Neutrophil (primary cell): Measurements from ENCODE around the gene SPECC1L.
A peak's percentile ranks its signal among the peaks of the same experiment; 100 is the strongest.

Source experiments
- H3K27ac ChIP-seq: fragments of 200-600 bp; sonication (generic); 2 replicates; pipeline ENCODE4 v1.5.1; 2016; ENCODE audit warnings: mild to moderate bottlenecking, moderate library complexity
- H3K27me3 ChIP-seq: fragments of 200-600 bp; sonication (generic); 2 replicates; pipeline ENCODE4 v1.6.0; 2016; ENCODE audit warnings: mild to moderate bottlenecking
- H3K36me3 ChIP-seq: fragments of 200-600 bp; sonication (generic); 2 replicates; pipeline ENCODE4 v1.5.1; 2017
- H3K4me1 ChIP-seq, 2 experiments: fragments of 200-600 bp in 1 of 2; sonication (generic) in 1 of 2; 1 replicate in 1 of 2; 2 replicates in 1 of 2; pipeline versions ENCODE4 v1.5.1 to v1.6.1; 2013 to 2016; ENCODE audit warnings: low read depth in 1 of 2, low read length in 1 of 2, mild to moderate bottlenecking in 1 of 2, moderate library complexity in 1 of 2; ENCODE audit not compliant: control insufficient read depth in 1 of 2, insufficient read depth in 1 of 2
- H3K4me3 ChIP-seq, 2 experiments: fragments of 200-600 bp in 1 of 2; sonication (generic) in 1 of 2; 1 replicate in 1 of 2; 2 replicates in 1 of 2; pipeline ENCODE4 v1.5.1; 2013 to 2016; ENCODE audit warnings: low read depth in 1 of 2, low read length in 1 of 2, mild to moderate bottlenecking in 1 of 2, moderate library complexity in 1 of 2
- H3K9me3 ChIP-seq: fragments of 200-600 bp; sonication (generic); 2 replicates; pipeline ENCODE4 v1.5.1; 2016
- TF ChIP-seq, protein P1 (sequence below): fragments of 200-600 bp; sonication (generic); IDR thresholded peaks from 2 replicates; pipeline ENCODE4 v1.5.1; 2016; ENCODE audit warnings: antibody characterized with exemption

Gene SPECC1L

DNA sequence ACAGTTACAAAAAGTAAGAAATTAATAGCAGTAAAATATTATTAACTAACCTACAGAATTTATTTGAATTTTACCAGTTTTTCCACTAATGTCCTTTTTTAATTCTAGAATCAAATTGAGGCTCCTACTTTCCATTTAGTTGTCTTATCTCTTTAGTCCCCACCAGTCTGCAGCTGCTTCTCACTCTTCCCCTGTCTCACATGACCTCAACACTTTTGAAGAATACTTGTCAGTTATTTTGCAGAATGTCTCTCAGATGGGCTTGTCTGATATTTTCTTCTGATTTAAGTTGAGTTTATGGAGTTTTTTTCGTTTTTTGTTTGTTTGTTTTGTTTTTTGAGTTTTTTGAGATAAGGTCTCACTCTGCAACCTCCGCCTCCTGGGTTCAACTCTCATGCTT, 82.5 kb downstream of the SPECC1L start:
- no peaks in the 10 kb centered on the region for H3K9me3 ChIP-seq
- H3K27me3 ChIP-seq = no peaks in the 10 kb centered on the region
- TF ChIP-seq, protein P1, sequence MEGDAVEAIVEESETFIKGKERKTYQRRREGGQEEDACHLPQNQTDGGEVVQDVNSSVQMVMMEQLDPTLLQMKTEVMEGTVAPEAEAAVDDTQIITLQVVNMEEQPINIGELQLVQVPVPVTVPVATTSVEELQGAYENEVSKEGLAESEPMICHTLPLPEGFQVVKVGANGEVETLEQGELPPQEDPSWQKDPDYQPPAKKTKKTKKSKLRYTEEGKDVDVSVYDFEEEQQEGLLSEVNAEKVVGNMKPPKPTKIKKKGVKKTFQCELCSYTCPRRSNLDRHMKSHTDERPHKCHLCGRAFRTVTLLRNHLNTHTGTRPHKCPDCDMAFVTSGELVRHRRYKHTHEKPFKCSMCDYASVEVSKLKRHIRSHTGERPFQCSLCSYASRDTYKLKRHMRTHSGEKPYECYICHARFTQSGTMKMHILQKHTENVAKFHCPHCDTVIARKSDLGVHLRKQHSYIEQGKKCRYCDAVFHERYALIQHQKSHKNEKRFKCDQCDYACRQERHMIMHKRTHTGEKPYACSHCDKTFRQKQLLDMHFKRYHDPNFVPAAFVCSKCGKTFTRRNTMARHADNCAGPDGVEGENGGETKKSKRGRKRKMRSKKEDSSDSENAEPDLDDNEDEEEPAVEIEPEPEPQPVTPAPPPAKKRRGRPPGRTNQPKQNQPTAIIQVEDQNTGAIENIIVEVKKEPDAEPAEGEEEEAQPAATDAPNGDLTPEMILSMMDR = no peak
- no peak overlapping the region for H3K4me3 ChIP-seq
- H3K36me3 ChIP-seq = peaks cover 36% of the 10 kb centered on the region
- peaks cover 8 to 9% of the 10 kb centered on the region in 2 experiments for H3K4me1 ChIP-seq
- no peak overlapping the region for H3K27ac ChIP-seq

DNA sequence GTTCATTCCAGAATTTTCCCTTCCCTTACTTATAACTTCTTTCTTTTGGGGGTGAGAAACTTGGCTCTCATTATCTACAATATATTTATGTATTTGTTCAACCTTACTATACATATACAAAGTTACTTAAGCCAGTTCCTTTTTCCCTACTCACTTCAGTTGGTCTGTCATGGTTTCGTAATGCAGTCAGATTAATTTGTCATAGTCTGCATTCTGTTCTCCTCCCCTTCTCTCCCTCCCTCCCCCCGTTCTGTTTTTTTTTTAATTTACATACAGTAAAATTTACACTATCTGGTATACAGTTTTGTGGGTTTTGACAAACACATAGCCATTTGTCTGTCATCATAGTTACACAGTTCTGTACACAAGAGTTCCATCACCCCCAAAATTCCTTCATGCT, 84.9 kb downstream of the SPECC1L start:
- TF ChIP-seq, protein P1 = no peak
- H3K27me3 ChIP-seq = no peaks in the 10 kb centered on the region
- no peak overlapping the region for H3K4me3 ChIP-seq
- no peaks in the 10 kb centered on the region for H3K9me3 ChIP-seq
- H3K36me3 ChIP-seq = peaks cover 29% of the 10 kb centered on the region
- peak overlapping the region; percentile 59 for H3K27ac ChIP-seq
- H3K4me1 ChIP-seq = peaks cover 8 to 9% of the 10 kb centered on the region in 2 experiments

GRCh38 chr22:24357547-24357946, 86.9 kb downstream of the SPECC1L start:
- Histone ChIP-seq H3K27ac (no peak overlapping the region), H3K36me3 (peaks cover 23% of the 10 kb centered on the region)
- TF ChIP-seq, protein P1 = no peak

GRCh38 chr22:24358105-24358836, 87.6 kb downstream of the SPECC1L start:
- Histone ChIP-seq H3K36me3 (peaks cover 30% of the 10 kb centered on the region), H3K27ac (no peak overlapping the region), H3K9me3 (no peaks in the 10 kb centered on the region), H3K4me3 (no peak overlapping the region), H3K4me1 (peaks cover 8 to 9% of the 10 kb centered on the region in 2 experiments), H3K27me3 (no peaks in the 10 kb centered on the region)
- TF ChIP-seq, protein P1 = no peak

More at GRCh38 chr22:24357547-24357946, 86.9 kb downstream of the SPECC1L start:
- no peaks in the 10 kb centered on the region for H3K9me3 ChIP-seq
- H3K27me3 ChIP-seq = no peaks in the 10 kb centered on the region
- no peak overlapping the region for H3K4me3 ChIP-seq
- peaks cover 8 to 9% of the 10 kb centered on the region in 2 experiments for H3K4me1 ChIP-seq

DNA sequence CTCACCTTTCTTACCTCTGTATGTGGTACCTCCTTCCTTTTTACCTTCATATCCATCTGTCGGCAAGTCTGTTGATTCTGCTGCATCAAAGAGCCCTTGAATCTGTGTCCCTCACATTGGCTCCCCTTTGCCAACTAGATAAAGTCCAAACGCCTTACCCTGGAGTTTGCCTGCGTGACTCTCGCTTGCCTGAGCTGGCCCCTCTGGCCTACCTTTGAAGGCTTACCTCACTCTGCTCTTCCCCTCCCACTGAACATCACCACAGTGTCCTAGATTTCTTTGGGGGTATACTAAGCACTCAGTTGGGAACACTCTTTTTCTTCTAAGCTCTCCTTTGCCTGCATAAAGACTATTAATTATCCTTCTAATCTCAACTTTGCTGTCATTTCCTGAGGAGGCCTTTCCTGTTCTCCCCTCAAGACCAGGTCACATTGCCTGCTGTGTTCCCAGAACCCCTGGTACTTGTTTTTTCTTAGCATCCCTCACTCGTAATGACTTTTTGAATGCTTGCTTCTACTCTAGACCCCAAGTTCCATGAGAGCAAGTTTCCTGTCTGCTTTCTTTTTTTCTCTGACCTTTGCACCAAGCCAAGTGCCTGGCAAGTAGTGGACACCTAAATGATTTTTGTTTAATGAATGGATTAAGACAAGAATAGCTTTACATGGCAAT, 89.0 kb downstream of the SPECC1L start:
- peaks cover 41% of the 10 kb centered on the region for H3K36me3 ChIP-seq
- no peak overlapping the region for H3K27ac ChIP-seq
- TF ChIP-seq, protein P1 = no peak
- H3K4me3 ChIP-seq = no peak overlapping the region
- H3K27me3 ChIP-seq = no peaks in the 10 kb centered on the region
- H3K4me1 ChIP-seq = peaks cover 8 to 9% of the 10 kb centered on the region in 2 experiments
- H3K9me3 ChIP-seq = no peaks in the 10 kb centered on the region
